ENCODE measurements around the gene TBC1D25. TPM values are rescaled to one million over a fixed set of nuclear protein-coding genes. Genes with fewer than 3 reads are reported as not detected.
A peak's percentile ranks its signal among the peaks of the same experiment; 100 is the strongest.

The TBC1D25 gene
- total RNA-seq, 4 donors from 2014 or later: 8.7 to 15.4 (median 13.2) TPM

GRCh38 chrX:48590203-48591103, 50.9 kb downstream of the TBC1D25 start:
- DNase-seq (ENCODE audit: low spot score) (no peak), ATAC-seq (ENCODE audit: low FRiP score) (no peak)
- no peak for TF ChIP-seq CTCF (IDR thresholded peaks at IDR 0.05)

GRCh38 chrX:48591255-48591791, 51.8 kb downstream of the TBC1D25 start:
- TF ChIP-seq CTCF (IDR thresholded peaks at IDR 0.05): no peak
- ATAC-seq (ENCODE audit: low FRiP score) (peak; percentile 48), DNase-seq (ENCODE audit: low spot score) (no peak)

- ATAC-seq (ENCODE audit: low FRiP score): no peak
- DNase-seq (ENCODE audit: low spot score): no peak
- no peak for TF ChIP-seq CTCF (IDR thresholded peaks at IDR 0.05)
Measured at GRCh38 chrX:48592971-48593370, 53.5 kb downstream of the TBC1D25 start.

- DNase-seq (ENCODE audit: low spot score) (no peak), ATAC-seq (ENCODE audit: low FRiP score) (no peak)
- TF ChIP-seq CTCF (IDR thresholded peaks at IDR 0.05): no peak
Measured at GRCh38 chrX:48595929-48596328, 56.4 kb downstream of the TBC1D25 start.

GRCh38 chrX:48597353-48598264, 58.1 kb downstream of the TBC1D25 start, which contains the start of gene WDR13:
Gene WDR13, plus strand, starts transcription at chrX:48597492. Its CDS starts 505 bp downstream, at chrX:48597997.
- peak; percentile 83 for DNase-seq (ENCODE audit: low spot score)
- peak; percentile 93 for ATAC-seq (ENCODE audit: low FRiP score)
- no peak for TF ChIP-seq CTCF (IDR thresholded peaks at IDR 0.05)

GRCh38 chrX:48598614-48599013, 59.1 kb downstream of the TBC1D25 start:
- ATAC-seq (ENCODE audit: low FRiP score) (no peak), DNase-seq (ENCODE audit: low spot score) (no peak)
- TF ChIP-seq CTCF (IDR thresholded peaks at IDR 0.05): no peak
